GM19023 (cell line): ENCODE data around the gene PODXL.

Experiments used
- ATAC-seq: cut with Tn5 transposase; IDR thresholded peaks from one replicate; pipeline ENCODE4 v1.9.1; 2021; ENCODE audit warnings: mild to moderate bottlenecking, moderate library complexity; ENCODE audit not compliant: unreplicated experiment

The PODXL gene

GRCh38 chr7:131564640-131565039, 8.2 kb upstream of the PODXL start:
- no peak for ATAC-seq

DNA sequence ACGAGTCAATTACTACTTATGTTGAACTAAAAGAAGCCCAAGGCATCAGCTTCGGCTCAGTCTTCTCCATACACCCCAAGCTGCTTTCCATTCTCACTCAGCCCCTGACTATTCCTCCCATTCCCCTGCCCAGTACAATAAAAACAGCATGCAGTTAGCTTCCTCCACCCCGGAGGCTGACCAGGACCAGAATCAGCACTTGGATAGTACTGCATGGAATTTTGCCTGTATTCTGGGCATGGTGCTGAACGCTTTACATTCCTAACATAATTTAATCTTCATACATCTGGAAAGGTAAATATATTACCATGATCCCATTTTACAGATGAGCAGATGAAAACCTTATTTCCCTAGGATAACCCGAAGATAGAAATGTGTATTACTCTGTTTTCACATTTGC, 7.5 kb upstream of the PODXL start:
- ATAC-seq = no peak

- no peak for ATAC-seq
These were observed 6.5 kb upstream of the PODXL start for GRCh38 chr7:131562941-131563340.

DNA sequence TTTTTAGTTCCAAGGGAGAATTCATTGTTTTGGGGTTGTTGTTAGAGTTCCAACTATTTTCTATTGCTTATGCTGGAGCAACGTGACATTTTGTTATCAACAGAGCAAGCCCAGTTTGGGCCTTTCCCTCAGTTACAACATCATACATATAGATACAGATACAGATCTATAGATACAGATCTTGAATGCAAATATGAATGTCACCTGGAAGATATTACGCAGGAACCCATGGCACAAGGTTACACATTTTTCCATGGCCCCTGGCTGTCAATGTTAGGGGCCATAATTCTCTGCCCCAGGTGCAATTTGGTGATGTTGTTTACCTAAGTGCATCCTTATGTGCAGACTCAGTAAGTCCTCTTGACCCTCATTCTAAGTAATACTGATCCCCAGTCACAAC, 3.6 kb upstream of the PODXL start:
- no peak for ATAC-seq

DNA sequence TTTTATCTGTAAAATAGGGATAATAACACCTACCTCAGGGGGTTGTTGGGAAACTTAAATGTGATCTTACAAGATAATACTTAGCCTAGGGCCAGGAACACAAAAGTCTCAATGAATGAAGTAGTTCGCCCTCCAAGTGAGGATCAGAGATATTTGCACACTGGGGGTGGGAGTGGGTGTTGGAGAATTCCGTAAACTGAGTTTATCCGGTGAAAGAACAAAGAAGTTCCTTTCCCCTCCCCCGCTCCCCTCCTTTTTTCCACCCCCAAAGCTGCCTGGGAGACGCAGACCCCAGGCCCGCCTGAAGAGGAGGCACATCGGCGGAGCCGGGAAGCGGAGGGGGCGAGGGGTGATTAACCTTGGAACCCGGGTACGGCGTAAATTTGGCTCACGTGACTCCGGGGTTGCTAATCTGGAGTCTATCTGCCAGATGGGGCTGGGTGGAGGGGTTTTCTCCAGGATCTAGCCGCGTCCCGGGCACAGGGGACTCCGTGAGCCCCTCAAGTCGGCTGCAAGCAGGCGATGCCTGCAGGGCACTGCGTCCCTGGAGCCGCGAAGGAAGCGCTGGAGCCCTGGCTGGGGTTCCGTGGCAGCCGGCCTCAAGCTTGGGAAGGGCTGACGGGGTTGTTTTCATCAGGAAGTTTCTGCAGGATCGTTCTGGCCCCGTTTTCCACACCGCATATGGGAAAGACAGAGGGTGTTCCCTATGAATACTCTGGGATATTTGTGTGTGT, 1.4 kb upstream of the PODXL start:
- no peak for ATAC-seq

DNA sequence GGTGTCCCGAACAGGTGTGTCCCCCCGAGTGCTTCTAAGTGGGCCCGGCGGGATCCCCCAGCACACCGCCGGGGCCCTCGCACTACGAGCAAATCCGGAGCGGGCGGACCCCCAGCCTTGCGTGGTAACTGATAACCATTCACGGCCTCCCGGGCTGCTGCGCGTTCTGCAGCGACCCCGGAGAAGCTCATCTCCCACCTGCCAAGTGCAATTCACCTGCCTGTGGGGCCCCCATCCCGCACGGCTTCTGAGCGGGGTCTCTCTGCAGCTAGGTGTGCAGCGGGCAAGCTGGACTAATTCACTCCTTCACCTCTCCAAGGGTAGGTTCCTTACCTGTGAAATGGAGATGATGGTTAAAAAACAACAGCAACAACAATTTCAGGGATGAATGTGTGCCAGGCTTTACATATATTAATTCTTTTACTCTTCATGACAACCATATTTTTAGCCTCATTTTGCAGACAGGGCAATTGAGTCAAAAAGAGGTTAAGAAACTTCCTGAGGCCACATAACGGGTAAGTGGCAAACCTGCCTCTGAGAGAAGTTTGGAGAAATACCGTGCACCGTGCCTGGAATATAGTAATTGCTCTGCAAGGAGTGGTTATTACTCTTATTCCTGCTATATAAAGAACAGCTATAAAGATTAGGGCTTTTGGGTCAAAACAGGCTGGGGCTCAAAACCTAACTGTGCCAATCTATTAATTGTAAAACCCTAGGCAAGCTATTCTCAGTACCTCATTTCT, 652 bp upstream of the PODXL start:
- ATAC-seq = no peak

- no peak for ATAC-seq
These were observed 826 bp downstream of the PODXL start for GRCh38 chr7:131555552-131556052.

- no peak for ATAC-seq
These were observed 1.4 kb downstream of the PODXL start for GRCh38 chr7:131554880-131555516.

GRCh38 chr7:131553931-131554330, 2.5 kb downstream of the PODXL start:
- ATAC-seq = no peak

DNA sequence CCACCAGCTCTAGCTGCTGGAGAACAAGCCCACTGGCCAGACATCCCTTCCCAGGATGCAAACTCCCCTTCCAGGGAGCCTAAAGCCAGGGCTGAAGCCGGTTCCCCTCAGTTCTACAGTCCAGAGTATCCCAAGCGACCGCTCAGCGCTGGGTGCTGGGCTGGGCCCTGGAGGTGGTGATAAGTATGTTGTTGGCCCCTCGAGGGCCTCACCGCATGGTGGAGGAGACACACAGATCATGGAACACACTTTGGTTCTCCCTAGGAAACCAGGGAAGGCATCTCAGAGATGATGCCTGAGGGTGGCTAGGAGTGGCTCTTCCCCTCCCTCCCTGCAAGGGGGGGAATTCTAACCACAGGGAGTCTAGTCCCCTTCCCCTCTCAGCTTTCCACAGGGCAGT, 4.4 kb downstream of the PODXL start:
- no peak for ATAC-seq

DNA sequence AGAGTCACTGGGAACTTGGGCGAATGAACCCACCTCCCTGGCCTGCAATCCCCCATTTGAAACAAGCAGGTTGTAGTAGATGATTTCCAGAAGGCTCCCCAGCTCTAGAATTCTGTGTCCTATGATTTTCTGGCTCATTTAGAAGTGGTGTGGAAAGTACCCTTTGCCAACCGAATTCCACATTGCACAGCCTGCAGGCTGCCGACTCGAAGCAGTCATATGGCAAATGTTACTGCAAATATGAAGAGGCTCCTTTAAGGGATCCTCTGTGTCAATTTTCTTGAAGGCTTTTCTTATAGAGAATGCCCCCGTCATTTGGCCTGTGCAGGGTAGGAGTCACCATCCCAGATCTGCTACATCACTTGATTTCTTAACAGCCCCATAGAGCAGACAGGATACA, 5.6 kb downstream of the PODXL start:
- ATAC-seq = no peak

- no peak for ATAC-seq
These were observed 8.1 kb downstream of the PODXL start for GRCh38 chr7:131548371-131548770.

- no peak for ATAC-seq
These were observed 8.8 kb downstream of the PODXL start for GRCh38 chr7:131547589-131547988.

DNA sequence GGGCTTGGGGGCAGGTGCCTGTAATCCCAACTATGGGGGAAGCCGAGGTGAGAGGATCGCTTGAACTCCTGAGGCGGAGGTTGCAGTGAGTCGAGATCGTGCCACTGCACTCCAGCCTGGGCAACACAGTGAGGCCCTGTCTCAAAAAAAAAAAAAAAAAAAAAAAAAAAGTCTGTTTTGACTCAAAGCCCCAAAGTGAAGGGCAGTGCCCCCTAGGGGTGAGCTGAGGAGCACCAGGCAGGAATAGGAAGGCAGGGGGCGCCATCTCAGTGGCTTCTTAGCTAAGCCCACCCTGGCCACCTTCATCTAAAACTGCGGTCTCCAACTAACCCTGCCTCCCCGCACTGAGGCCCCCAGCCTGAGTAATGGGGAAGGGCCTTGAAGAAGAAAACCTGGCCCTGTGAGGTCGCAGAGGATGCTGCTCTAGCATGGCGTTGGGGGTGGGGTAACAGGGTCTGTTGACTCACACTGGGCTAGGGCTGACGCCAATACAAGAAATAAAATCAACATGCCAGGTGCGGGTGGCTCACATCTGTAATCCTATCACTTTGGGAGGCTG, 9.8 kb downstream of the PODXL start:
- no peak for ATAC-seq

DNA sequence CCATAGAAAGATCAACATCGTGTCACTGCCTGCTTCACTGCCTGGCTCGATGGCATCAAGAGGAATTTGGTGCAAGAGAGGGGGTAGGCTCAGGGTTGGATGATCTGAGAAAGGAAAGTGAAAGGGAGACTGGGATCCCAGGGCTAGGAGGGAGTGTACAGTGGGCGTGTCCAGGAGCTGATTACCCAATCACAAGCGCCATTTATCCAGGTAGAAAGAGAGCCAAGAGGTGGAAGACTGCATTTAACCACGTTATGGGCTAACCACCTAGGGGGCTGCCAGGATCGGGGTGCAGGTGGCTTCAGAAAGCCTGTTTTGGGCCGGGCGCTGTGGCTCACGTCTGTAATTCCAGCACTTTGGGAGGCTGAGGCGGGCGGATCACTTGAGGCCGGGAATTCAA, 10.3 kb downstream of the PODXL start:
- no peak for ATAC-seq

GRCh38 chr7:131544449-131545301, 11.8 kb downstream of the PODXL start:
- no peak for ATAC-seq

- ATAC-seq = no peak
These were observed 12.4 kb downstream of the PODXL start for GRCh38 chr7:131544021-131544420.

GRCh38 chr7:131543298-131543697, 13.1 kb downstream of the PODXL start:
- no peak for ATAC-seq

- no peak for ATAC-seq
These were observed 15.8 kb downstream of the PODXL start for GRCh38 chr7:131540491-131541162.

DNA sequence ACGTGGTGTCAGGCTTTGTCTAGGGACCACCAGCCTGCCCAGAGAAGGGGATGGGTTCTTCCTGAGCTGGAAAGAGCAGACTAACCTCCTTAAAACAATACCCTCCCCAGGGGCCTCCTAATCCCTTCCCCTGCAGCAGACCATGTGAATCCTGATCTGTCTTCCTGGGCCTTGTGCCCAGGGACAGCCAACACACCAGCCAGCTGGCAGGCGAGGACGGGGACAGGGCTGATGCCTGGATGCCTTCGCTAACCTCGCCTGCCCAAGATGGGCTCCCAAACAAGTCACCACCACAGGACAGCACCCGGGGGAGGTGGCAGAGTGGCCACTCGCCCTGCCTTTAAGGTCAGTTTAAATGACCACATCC, 17.6 kb downstream of the PODXL start:
- ATAC-seq = no peak
